Natural killer cell (primary cell): ENCODE results near the gene CDC73. TPM values are rescaled to one million over a fixed set of nuclear protein-coding genes. Genes with fewer than 3 reads are reported as not detected.

Experiments
- ATAC-seq, 3 donors: fragments of 150-1000 bp in 2 of 3; fragments of 200-7000 bp in 1 of 3; cut with Tn5 transposase; 1 replicate in 1 of 3; 2 replicates in 2 of 3; pipeline ENCODE4 v1.10.0; 2021; ENCODE audit warnings: mild to moderate bottlenecking in 2 of 3, moderate library complexity in 2 of 3
- DNase-seq, 2 donors: peaks; one replicate each; pipeline versions ENCODE4 v3.0.0 to v3.0.0-alpha.2; 2013 to 2021; ENCODE audit warnings: mixed read lengths in 1 of 2
- H3K27ac ChIP-seq: one replicate; pipeline ENCODE4 v1.5.1; 2013; ENCODE audit warnings: mild to moderate bottlenecking, low read length
- H3K27me3 ChIP-seq: one replicate; pipeline ENCODE4 v1.6.1; 2013; ENCODE audit warnings: low read length; ENCODE audit not compliant: control insufficient read depth, insufficient read depth
- H3K36me3 ChIP-seq: one replicate; pipeline ENCODE4 v1.6.1; 2013; ENCODE audit warnings: low read length; ENCODE audit not compliant: control insufficient read depth, insufficient read depth
- H3K4me1 ChIP-seq: one replicate; pipeline ENCODE4 v1.6.1; 2013; ENCODE audit warnings: low read length; ENCODE audit not compliant: control insufficient read depth, insufficient read depth
- H3K4me3 ChIP-seq: one replicate; pipeline ENCODE4 v1.5.1; 2013; ENCODE audit warnings: low read length
- H3K9me3 ChIP-seq: one replicate; pipeline ENCODE4 v1.6.1; 2013; ENCODE audit warnings: low read length; ENCODE audit not compliant: control insufficient read depth, insufficient read depth
- H3K27ac Mint-ChIP-seq, 2 donors: one replicate each; pipeline ENCODE4 v1.8.0; 2022; ENCODE audit warnings: mild to moderate bottlenecking in 2 of 2, mixed read lengths in 2 of 2, moderate library complexity in 1 of 2
- H3K27me3 Mint-ChIP-seq, 2 donors: one replicate each; pipeline ENCODE4 v1.8.0; 2022; ENCODE audit warnings: low read depth in 2 of 2, mixed read lengths in 2 of 2
- H3K36me3 Mint-ChIP-seq: one replicate; pipeline ENCODE4 v1.8.0; 2022; ENCODE audit warnings: mixed read lengths
- H3K4me1 Mint-ChIP-seq, 2 donors: one replicate each; pipeline ENCODE4 v1.8.0; 2022; ENCODE audit warnings: mixed read lengths in 2 of 2
- H3K4me3 Mint-ChIP-seq: one replicate; pipeline ENCODE4 v1.8.0; 2022; ENCODE audit warnings: mild to moderate bottlenecking, moderate library complexity, mixed read lengths
- H3K9me3 Mint-ChIP-seq, 2 donors: one replicate each; pipeline ENCODE4 v1.8.0; 2022; ENCODE audit warnings: mixed read lengths in 2 of 2
- CTCF ChIP-seq: fragments of 200-600 bp; IDR thresholded peaks from one replicate; pipeline ENCODE4 v1.8.0; 2022; ENCODE audit warnings: antibody characterized with exemption
- WGBS: methylation state at CpG from one replicate; pipeline ENCODE4 v1.1.7; 2013; ENCODE audit warnings: missing lambda C conversion rate; ENCODE audit not compliant: insufficient coverage; 5-methylcytosine and 5-hydroxymethylcytosine counted together
- intact Hi-C: fragments of 100-400 bp; cut with micrococcal nuclease; formaldehyde crosslinking; loops from one replicate; pipeline ENCODE4 v1.14.2; 2022
- total RNA-seq, 4 donors: library from RNA; stranded (reverse); fragments of 120-200 nt in 1 of 4; gene quantifications; one replicate each; pipeline versions ENCODE4 v1.2.3 to v1.2.4, GENCODE V29; 2013 to 2022

The CDC73 gene
- total RNA-seq, 3 donors from 2014 or later (not counting 1 experiment from before 2014, with no cell fraction given), result 73.2 to 86.0 (median 82.6) TPM

DNA sequence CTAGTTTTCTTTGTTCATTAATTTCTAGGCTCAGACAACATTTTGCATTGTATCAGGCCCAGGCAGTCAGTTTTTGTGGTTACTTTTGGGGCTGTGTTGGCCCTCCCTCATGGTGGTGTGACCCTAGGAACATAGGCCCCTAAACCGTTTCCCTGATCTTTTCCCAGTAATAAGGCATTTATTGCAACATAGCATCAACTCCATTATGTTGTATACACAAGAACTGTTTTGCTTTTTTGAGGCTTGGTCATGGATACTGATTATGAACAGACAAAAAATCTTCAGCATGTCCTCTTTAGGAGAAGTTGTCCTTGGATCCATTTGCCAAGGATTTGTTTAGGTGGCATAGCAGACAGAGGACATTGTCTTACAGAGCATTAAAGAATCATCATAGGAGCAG is 54.3 kb downstream of the CDC73 start:
- TF ChIP-seq CTCF, result no peak
- H3K27ac ChIP-seq, result no peak overlapping the region
- DNase-seq, result no peak
- Mint-ChIP-seq H3K27ac (peak overlapping the region in 1 of 2 donors; percentile 6), H3K4me3 (no peak overlapping the region), H3K9me3 (no peaks in the 10 kb centered on the region), H3K36me3 (no peaks in the 10 kb centered on the region), H3K4me1 (peaks cover 29 to 41% of the 10 kb centered on the region in 2 donors), H3K27me3 (no peaks in the 10 kb centered on the region)
- H3K4me1 ChIP-seq, result no peaks in the 10 kb centered on the region
- intact Hi-C loops, result no loop called here
- no peak overlapping the region for H3K4me3 ChIP-seq
- no peak for ATAC-seq
- WGBS, result 88% methylated on average over 1 of the region's 1 CpG
- no peaks in the 10 kb centered on the region for H3K27me3 ChIP-seq
- no peaks in the 10 kb centered on the region for H3K9me3 ChIP-seq
- H3K36me3 ChIP-seq, result no peaks in the 10 kb centered on the region

DNA sequence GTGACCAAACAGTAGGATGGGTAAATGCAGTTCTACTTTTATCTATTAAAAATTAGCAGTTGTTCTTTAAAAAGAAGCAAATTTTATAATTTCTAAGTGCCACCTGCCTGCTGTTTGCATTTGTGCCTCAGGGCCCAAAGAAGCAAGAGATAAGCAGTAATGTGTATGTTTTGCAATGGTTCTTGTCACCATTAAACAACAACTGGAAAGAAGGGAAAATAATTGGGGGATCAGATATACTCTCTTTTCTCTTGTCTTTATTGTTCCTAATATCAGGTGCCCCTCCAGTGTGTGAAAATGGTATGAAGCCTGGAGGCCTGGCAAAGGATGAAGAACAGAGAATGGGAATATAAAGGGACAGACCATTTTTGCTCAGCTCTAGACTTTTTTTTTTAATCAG is 55.0 kb downstream of the CDC73 start:
- H3K27me3 Mint-ChIP-seq, result no peaks in the 10 kb centered on the region
- H3K4me1 ChIP-seq, result no peaks in the 10 kb centered on the region
- DNase-seq (no peak), ATAC-seq (no peak)
- TF ChIP-seq CTCF, result no peak
- H3K4me3 ChIP-seq, result no peak overlapping the region
- no peaks in the 10 kb centered on the region for H3K36me3 Mint-ChIP-seq
- H3K36me3 ChIP-seq, result no peaks in the 10 kb centered on the region
- no peak overlapping the region for H3K27ac ChIP-seq
- no peaks in the 10 kb centered on the region for H3K9me3 Mint-ChIP-seq
- peak overlapping the region in 1 of 2 donors; percentile 6 for H3K27ac Mint-ChIP-seq
- no peak overlapping the region for H3K4me3 Mint-ChIP-seq
- H3K9me3 ChIP-seq, result no peaks in the 10 kb centered on the region
- no peaks in the 10 kb centered on the region for H3K27me3 ChIP-seq
- peaks cover 23 to 35% of the 10 kb centered on the region in 2 donors for H3K4me1 Mint-ChIP-seq
- intact Hi-C loops, result no loop called here

GRCh38 chr1:193179094-193179493 is 57.3 kb downstream of the CDC73 start:
- Mint-ChIP-seq H3K4me3 (no peak overlapping the region), H3K27me3 (no peaks in the 10 kb centered on the region), H3K27ac (no peak overlapping the region), H3K4me1 (peaks cover 23 to 29% of the 10 kb centered on the region in 2 donors), H3K36me3 (no peaks in the 10 kb centered on the region), H3K9me3 (no peaks in the 10 kb centered on the region)
- Histone ChIP-seq H3K4me1 (no peaks in the 10 kb centered on the region), H3K27ac (no peak overlapping the region), H3K27me3 (no peaks in the 10 kb centered on the region), H3K9me3 (no peaks in the 10 kb centered on the region), H3K36me3 (no peaks in the 10 kb centered on the region), H3K4me3 (no peak overlapping the region)
- 85% methylated on average over 1 of the region's 4 CpGs for WGBS
- intact Hi-C loops, result no loop called here
- TF ChIP-seq CTCF, result no peak
- ATAC-seq (no peak), DNase-seq (no peak)

DNA sequence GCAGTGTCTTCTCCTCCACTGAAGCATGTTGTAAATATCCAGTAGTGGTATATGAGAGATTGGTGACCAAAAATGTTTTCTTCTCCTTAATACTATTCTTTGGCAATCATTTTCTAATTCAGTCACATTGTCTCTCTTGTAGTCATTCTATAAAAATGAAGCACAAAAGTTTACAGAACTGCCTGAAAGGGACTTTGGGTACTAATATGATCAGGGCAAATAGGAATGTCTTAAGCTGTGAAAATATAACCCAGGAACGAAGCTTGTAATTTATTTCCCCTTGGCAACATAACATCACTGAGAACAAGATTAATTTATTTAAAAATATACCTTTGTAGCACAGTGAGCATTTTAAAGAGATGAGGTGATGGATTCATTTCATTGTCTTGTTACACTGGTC is 59.7 kb downstream of the CDC73 start:
- Mint-ChIP-seq H3K9me3 (no peaks in the 10 kb centered on the region), H3K27ac (peak overlapping the region in 1 of 2 donors; percentile 8), H3K27me3 (no peaks in the 10 kb centered on the region), H3K4me3 (no peak overlapping the region), H3K36me3 (no peaks in the 10 kb centered on the region), H3K4me1 (peaks cover 21 to 28% of the 10 kb centered on the region in 2 donors)
- DNase-seq (no peak), ATAC-seq (no peak)
- no peaks in the 10 kb centered on the region for H3K36me3 ChIP-seq
- peaks cover 3% of the 10 kb centered on the region for H3K4me1 ChIP-seq
- intact Hi-C loops, result loop anchor here (10.0 kb wide), 1 partner anchor 573 kb away; no protein-coding TSS in a partner anchor
- no peak for TF ChIP-seq CTCF
- no peaks in the 10 kb centered on the region for H3K27me3 ChIP-seq
- WGBS, result no CpG with 5 or more reads among the region's 1 CpG
- H3K27ac ChIP-seq, result no peak overlapping the region
- no peaks in the 10 kb centered on the region for H3K9me3 ChIP-seq
- H3K4me3 ChIP-seq, result no peak overlapping the region
